GM18867 (cell line): ENCODE data around the gene SLC10A4.
"Not testable (repeated sequence)": the region's sequence is repeated elsewhere in the genome, so short reads cannot be mapped to it uniquely, and the experiment has no call there.

ENCODE experiments used
- ATAC-seq: cut with Tn5 transposase; IDR thresholded peaks from one replicate; pipeline ENCODE4 v1.9.1; 2021; ENCODE audit warnings: mild to moderate bottlenecking, moderate library complexity; ENCODE audit not compliant: unreplicated experiment

The SLC10A4 gene, protein sequence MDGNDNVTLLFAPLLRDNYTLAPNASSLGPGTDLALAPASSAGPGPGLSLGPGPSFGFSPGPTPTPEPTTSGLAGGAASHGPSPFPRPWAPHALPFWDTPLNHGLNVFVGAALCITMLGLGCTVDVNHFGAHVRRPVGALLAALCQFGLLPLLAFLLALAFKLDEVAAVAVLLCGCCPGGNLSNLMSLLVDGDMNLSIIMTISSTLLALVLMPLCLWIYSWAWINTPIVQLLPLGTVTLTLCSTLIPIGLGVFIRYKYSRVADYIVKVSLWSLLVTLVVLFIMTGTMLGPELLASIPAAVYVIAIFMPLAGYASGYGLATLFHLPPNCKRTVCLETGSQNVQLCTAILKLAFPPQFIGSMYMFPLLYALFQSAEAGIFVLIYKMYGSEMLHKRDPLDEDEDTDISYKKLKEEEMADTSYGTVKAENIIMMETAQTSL

DNA sequence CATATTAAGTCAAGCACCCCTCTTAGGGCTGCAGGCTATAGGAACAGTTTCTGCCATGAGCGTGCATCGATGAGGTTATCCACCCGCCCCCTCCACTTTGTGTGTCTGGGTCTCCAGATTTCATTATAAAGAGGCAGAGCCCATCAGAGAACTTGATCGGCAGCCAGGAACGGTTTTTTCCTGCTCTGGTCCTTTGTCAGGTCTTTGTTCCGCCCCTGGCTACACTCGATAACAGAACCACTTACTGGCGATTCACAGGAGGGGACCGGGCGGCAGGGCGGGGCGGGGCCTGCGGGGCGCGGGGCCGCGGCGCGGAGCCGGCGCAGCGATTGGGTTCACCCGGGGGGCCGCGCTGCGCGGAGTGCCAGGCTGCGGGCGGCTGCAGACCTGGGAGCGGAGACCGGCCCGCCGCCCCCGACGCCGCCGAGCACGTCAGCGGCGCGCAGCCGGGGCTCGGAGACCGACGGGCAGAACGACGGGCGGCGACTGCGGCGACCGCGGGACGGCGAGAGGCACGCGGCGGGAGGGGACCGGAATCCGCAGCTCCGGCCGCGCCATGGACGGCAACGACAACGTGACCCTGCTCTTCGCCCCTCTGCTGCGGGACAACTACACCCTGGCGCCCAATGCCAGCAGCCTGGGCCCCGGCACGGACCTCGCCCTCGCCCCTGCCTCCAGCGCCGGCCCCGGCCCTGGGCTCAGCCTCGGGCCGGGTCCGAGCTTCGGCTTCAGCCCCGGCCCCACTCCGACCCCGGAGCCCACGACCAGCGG lies at the start of gene SLC10A4:
SLC10A4 (plus strand) TSS at position 338 of the 771 bp plus-strand sequence; CDS start at position 557, 219 bp downstream.
- ATAC-seq = no peak

DNA sequence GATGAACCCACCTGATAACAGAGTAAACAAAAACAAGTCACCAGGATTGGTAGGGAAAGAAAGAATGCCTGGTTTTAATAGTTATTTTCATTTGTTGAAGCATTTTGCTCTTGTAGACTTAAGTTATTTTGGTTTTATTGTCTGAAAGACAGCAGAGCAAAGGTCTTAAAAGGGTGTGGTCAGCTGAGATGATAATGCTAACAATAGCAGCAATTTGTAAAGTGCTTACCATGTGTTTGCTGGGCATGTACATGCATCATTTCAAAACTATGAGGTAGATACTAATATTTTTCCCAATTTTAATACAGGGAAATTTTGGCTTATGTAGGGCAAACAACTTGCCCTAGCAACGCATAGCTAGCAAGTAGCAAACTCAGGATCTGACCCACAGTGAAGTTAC lies 46.8 kb upstream of the SLC10A4 start:
- ATAC-seq = no peak

DNA sequence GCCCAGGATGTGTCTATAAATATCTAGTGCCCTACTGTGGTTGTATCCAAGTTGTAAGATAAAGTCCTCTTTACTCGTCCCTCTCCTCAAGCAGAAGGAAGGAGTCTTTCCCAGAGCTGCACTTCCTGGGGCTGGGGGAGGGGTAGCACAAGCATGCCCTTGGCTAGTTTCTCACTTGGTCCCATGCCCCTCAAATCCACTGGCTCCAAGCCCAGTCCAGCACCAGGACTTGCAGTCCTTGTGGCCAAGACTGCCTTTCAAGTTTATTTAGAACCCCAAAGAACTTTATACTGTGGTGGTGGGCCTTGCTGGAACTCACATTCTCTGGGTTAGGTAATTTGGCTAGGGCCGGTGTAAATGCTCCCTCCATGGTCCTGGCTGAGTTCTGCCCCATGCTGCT lies 43.2 kb upstream of the SLC10A4 start:
- ATAC-seq = no peak

DNA sequence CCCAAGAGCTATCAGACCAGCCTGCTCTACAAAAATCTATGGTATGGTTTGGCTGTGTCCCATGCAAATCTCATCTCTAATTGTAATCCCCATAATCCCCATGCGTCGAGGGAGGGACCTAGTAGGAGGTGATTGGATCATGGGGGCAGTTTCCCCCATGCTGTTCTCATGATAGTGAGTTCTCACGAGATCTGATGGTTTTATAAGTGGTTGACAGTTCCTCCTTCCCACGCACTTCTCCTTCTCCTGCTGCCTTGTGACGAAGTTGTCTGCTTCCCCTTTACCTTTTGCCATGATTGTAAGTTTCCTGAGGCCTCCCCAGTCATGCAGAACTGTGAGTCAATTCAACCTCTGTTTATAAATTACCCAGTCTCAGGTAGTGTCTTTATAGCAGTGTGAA lies 42.2 kb upstream of the SLC10A4 start:
- not testable (repeated sequence) for ATAC-seq

DNA sequence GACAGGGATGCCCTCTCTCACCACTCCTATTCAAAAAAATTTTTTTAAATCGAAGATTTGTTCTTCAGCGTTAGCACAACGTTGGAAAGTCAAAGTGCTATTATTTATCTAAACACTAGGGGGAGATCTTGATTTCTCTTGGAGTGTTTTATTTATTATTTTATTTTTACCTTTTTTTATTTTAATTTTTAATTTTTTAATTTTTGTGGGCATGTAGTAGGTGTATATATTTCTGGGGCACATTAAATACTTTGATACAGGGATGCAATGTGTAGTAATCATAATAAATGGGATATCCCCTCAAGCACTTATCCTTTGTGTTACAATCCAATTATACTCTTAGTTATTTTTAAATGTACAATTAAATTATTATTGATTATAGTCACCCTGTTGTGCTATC lies 37.4 kb upstream of the SLC10A4 start:
- no peak for ATAC-seq

DNA sequence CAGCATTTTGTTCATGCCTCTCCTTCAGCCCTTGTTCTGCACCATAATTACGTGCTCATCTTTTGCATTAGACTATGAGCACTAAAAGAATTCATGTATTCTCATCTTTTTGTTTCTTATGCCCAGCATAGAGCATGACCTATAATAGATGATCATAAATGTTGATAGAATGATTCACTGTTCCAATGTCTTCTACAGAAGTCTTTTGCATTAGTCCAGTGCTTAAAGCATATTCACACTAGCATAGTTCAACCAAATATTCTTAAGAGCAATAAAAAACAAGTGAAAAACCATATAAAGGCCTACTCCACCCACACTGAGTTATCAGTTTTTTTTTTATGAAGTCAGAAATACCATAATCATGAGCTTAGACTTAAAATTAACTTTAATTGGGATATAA lies 36.5 kb upstream of the SLC10A4 start:
- ATAC-seq = no peak

DNA sequence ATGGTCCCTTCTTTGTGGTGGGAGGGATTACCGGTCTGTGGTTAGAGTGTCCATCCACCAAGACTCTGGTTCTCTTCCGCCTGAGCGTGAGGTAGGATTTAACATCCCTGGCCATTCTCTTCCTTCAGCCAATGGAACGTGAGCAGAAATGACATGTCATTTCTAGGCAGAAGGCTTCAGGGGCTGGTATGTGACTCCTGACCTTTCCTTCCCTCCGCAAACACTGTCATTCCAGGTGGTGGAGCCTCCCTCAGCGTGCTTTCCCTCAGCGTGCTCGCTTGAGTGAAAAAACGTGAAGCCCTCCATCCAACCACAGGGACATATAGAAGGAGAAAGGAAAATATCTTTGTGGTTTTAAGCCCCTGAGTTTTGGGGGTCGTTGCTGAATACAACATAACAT lies 34.0 kb upstream of the SLC10A4 start:
- no peak for ATAC-seq

DNA sequence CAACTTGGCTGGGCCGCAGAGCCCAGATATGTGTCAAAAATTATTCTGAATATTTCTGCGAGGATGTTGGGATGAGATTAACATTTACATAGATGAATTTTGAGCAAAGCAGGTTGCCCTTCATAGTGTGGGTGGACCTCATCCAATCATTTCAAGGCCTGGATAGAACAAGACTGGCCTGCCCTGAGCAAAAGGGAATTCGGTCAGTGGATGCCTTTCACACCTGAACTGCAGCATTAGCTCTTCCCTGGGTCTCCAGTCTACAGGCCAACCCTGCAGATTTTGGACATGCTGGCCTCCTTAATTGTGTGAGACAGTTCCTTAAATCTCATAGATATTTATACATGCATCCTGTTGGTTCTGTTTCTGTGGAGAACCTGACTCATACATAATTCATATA lies 32.4 kb upstream of the SLC10A4 start:
- no peak for ATAC-seq

DNA sequence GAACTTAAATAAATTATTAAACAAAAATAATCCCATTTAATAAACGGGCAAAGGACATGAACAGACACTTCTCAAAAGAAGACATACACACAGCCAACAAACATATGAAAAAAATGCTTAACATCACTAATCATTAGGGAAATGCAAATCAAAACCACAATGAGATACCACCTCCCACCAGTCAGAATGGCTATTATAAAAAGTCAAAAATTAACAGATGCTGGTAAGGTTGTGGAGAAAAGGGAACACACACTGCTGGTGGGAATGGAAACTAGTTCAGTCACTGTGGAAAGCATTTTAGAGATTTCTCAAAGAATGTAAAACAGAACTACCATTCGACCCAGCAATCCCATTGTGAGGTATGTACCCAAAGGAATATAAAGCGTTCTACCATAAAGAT lies 31.5 kb upstream of the SLC10A4 start:
- ATAC-seq = not testable (repeated sequence)

DNA sequence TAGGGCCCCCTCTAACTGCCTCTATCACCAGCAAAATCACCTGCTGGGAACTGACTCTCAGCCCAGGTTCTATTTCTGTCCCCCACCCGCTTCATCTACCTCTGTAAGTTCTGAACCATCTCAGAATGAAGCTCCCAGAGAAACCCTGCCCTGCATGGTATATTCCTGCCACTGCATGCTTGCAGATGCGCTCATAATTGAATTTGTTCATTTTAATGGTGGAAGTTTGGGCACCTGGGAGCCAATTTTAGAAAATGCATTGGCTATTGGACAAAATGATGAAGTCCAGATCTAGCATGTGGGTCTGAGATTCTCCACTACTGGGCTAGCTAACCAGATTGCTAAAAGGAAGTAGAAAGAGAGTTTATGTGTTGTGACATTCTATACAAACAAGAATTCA lies 28.6 kb upstream of the SLC10A4 start:
- no peak for ATAC-seq

DNA sequence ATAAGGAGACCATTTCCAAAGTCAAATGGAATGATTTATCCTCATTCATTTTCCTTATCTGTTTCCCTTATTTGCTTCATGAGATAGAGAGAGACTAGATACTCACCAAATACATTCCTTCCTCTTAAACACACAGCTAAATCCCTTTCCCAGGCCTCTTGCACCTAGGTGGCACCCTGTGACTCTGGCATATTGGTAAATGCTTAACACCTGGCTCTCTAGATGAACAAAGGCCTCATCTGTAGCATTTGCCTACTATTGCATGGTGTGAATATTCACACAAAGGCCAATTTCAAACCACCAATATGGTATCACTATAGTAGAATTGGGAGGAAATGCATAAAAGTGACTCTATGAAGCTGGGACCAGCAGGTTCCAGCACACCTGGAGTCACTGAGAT lies 22.1 kb upstream of the SLC10A4 start:
- ATAC-seq = no peak

DNA sequence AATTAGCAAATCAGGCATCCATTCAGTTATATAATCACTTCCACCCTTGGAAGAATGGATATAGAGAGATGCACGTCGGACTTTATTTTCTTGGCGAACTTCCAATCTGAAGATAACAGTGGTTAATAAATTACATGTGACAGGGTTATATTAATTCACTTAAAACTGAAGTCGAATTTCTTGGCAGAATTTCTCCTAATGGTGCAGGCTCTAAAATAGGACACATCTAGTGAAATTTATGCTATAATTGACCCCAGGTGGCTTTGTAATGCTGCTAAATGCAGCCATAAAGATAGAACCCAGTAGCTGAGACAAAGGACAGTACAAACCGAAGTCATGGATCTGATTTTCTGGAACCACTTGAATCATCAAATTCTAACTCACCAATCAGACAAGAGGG lies 20.8 kb upstream of the SLC10A4 start:
- no peak for ATAC-seq

DNA sequence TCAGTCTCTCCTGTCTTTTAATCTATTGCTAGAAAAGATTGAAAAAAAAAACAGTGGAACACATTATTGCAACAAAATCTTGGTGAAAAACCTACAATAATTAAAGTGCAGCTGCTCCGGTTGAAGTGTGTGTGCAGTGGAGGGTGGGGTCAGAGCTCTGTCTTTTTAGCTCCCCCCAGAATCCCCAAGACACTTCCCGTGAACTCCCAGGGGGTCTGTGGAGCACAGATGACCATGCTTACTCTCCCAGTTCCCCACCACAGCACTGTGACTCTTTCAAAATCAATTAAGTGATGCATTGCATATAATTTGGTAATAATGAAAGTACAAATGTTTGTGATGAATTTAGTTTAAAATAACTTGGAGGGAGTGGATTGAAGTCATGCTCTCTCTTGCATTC lies 15.7 kb upstream of the SLC10A4 start:
- ATAC-seq = no peak

DNA sequence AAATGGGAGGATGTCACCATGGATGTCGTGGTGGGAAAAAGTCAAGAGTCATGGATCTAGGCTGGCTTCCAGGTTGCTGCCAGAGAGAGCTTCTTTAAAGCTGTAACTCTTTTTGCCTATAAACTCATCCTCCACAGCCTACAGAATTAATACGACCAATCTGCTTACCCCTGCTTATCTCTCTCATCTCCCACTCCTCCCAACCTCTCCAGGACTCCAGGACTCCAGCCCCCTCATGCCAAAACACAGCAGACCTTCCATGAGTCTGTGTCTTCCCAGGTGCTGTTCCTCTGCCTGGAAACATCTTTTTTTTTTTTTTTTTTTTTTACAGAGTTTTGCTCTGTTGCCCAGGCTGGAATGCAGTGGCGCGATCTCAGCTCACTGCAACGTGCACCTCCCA lies 15.3 kb upstream of the SLC10A4 start:
- no peak for ATAC-seq

DNA sequence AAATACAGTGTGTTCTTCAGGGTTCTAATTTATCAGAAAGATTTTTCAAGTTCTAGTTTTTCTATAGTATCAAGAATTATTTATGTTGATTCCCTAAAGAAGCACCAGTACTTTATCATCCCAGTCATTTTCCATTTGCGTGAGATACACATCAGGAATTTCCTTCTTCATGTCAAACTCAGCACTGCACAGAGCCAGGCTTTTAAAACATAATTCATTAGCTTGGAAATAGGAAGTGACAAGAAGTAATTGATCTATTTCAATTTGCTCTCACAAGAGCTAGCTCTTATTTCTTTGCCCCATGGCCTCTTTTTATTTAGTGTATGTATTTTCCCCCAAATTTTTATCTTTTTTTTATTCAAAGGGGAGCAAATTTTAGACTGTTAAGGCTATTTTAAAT lies 13.0 kb upstream of the SLC10A4 start:
- ATAC-seq = no peak

DNA sequence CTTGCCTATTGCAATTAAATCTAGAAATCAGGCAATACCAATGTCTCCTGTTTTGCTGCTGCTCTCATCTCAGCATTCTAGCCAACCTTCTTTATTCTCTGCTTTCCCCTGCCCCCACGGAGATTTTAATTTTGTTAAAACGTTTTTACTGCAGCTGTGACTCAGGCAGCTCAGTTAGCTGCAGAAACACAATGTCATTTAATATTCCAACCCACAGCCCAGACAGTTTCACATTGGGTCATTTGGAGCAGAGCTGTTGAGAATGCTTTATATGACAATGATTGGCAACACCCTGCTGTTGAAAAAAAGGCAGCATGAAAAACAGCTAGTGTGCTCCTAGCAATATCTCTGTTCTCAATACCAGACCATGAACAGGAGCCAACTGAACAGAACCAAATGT lies 12.6 kb upstream of the SLC10A4 start:
- no peak for ATAC-seq

DNA sequence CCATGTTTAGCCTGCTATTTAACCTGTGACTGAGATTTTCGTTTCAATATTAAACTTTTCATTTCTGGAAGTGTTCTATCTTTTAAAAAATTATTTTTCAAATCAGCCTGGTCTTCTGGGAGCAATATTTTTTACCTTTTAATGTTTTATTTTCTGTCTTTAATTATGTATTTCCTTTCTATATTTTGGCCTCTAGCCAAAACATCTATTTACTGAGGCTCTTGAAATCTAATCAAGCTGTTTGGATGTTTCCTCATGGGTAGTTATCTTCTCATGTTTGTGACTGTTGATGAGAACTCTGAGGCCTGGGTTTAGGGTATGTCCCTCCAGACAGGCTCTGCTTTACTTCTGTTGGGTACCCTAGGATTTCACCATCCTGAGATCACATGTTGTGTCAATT lies 10.3 kb upstream of the SLC10A4 start:
- ATAC-seq = no peak

DNA sequence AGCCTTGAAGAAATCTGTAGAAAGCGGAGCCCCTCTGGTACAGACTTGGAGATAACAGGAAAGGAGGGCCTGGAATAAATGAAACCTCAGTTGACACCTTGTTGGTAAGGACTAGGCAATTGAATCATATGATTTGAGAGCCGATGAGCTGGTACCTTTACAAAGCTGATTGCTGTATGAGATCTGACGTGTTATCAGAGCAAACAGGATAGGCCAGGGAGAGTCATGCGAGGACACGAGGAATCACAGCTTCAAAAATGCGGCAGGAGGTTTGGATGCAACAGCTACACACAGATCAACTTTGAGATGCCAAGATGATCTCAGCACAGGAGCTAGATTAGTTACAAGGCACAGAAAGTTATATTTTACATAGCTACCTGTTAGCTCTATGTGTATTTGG lies 7.4 kb upstream of the SLC10A4 start:
- no peak for ATAC-seq

DNA sequence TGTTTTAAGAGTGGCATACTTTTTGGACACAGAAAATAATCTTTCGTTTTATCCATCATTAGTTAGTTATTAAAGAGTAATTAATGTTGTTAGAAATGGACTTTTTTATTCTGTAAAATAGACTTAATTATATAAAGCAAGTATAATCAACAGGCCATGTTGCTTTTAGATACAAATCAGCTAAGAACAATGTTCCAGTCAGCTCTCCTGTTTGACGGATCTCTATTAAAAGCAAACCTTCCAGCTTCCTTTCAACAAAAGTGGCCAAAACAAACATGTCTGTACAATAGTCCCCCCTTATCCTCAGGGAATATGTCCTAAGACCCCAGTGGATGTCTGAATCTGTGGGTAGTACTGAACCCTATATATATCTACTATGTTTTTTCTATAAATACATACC lies 4.9 kb upstream of the SLC10A4 start:
- ATAC-seq = no peak

DNA sequence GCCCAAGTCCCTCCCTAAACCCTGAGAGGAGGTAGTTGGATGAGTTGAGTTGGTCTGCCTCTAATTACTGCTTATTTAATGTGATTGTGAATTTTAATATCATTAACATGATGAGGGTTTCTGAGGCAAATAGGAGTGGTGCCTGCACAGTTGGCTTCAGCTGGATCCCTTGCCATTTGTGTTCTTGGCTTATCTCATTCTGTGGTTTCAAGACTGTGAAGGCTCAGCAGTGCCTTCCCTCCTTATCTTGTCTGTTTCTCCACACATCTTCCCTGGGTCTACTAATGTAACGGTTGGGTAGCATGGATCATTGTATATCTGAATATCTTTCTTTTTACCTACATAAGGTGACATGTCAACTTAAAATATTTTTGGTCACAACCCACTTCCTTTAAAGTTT lies 1.6 kb upstream of the SLC10A4 start:
- no peak for ATAC-seq

DNA sequence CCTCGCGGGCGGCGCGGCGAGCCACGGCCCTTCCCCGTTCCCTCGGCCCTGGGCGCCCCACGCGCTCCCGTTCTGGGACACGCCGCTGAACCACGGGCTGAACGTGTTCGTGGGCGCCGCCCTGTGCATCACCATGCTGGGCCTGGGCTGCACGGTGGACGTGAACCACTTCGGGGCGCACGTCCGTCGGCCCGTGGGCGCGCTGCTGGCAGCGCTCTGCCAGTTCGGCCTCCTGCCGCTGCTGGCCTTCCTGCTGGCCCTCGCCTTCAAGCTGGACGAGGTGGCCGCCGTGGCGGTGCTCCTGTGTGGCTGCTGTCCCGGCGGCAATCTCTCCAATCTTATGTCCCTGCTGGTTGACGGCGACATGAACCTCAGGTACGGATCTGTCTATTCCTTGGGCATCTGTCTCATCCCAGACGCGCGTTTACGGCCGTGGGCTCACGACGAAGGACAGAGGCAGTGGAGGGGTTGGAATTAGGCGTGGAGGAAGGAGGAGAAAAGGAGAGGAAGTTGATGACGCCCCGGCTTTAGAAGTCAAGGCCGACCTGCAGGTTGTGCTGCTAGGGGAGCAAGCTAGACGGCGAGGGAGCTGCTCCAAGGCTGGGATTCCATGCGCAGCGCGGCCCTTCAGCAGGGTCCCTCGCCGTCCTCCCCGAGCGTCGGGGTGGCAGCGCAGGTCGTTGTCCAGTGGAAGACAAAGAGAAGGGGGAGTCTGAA lies 792 bp downstream of the SLC10A4 start:
- no peak for ATAC-seq
